ENCODE results near the gene PMEPA1.

PMEPA1 gene

DNA sequence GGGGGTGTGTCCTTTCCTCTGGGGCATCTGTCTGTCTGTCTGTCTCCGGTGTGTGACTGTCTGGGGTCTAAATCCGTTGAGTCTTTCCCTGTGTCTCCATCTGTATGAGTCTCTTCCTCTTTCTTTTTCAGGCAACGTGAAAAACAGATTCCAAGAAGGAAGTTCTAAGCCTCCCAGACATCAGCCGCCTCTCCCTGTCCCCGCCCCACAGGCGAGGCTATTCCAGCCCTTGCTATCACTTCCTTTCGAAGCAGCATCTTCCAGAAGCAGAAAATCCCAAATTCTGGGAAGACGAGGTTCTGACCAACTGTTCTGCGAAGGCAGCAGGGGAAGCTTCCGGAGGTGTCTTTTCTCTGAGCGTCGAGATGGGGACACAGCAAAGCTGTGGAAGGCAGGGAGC is 34.0 kb downstream of the PMEPA1 start:
- no peaks in the 10 kb centered on the region for H3K36me3 Mint-ChIP-seq (ENCODE audit: low read depth)
- H3K27ac Mint-ChIP-seq: no peak overlapping the region
- H3K27me3 Mint-ChIP-seq (ENCODE audit: low read depth): peaks cover 4% of the 10 kb centered on the region
- no peaks in the 10 kb centered on the region for H3K4me1 Mint-ChIP-seq (ENCODE audit: low read depth)
- H3K4me3 Mint-ChIP-seq: no peak overlapping the region
- H3K9me3 Mint-ChIP-seq: no peaks in the 10 kb centered on the region

GRCh38 chr20:57672953-57673575 is 36.8 kb downstream of the PMEPA1 start:
- Mint-ChIP-seq H3K27ac (no peak overlapping the region), H3K9me3 (no peaks in the 10 kb centered on the region), H3K4me3 (no peak overlapping the region), H3K27me3 (ENCODE audit: low read depth) (peaks cover 3% of the 10 kb centered on the region), H3K4me1 (ENCODE audit: low read depth) (no peaks in the 10 kb centered on the region), H3K36me3 (ENCODE audit: low read depth) (no peaks in the 10 kb centered on the region)

DNA sequence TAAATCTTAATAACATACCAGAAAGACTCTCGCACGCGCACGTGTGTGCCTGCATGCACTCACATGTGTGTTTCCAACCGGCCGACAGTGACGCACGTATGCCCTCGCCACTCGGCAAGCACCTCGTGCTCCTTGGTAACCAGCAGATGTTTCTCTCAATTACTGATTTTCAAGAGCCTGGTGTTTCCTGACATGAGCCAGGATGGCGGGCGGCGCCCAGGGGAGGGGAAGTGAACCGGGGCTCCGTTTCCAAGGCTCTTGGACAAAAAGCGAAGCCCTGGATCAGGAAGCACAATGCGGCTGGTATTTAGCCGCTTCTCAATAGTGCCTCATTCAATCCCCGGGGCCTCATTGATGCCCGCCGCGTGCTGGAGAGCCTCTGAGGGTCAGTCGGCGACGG is 37.7 kb downstream of the PMEPA1 start:
- Mint-ChIP-seq H3K4me3 (no peak overlapping the region), H3K9me3 (no peaks in the 10 kb centered on the region), H3K27me3 (ENCODE audit: low read depth) (no peaks in the 10 kb centered on the region), H3K4me1 (ENCODE audit: low read depth) (no peaks in the 10 kb centered on the region), H3K27ac (no peak overlapping the region), H3K36me3 (ENCODE audit: low read depth) (no peaks in the 10 kb centered on the region)

DNA sequence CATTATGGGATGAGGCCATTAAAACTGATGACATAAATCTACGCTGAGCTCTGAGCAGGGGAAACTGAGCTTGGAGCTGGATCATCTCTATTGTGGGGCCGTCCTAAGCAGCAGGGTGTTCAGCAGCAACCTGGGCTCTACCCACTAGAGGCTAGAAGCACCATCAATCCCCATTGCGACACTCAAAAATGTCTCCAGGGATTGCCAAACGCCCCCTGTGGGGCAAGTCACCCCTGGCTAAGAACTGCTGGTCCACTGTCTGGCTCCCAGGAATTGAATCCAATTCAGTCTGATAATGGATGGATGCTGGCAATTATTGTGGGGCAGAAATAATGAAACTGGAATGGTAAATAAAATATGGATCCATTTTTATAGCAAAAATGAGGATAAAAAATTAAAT is 38.2 kb downstream of the PMEPA1 start:
- Mint-ChIP-seq H3K27me3 (ENCODE audit: low read depth) (no peaks in the 10 kb centered on the region), H3K9me3 (no peaks in the 10 kb centered on the region), H3K36me3 (ENCODE audit: low read depth) (no peaks in the 10 kb centered on the region), H3K27ac (no peak overlapping the region), H3K4me3 (no peak overlapping the region), H3K4me1 (ENCODE audit: low read depth) (no peaks in the 10 kb centered on the region)

- no peaks in the 10 kb centered on the region for H3K27me3 Mint-ChIP-seq (ENCODE audit: low read depth)
- no peaks in the 10 kb centered on the region for H3K4me1 Mint-ChIP-seq (ENCODE audit: low read depth)
- no peak overlapping the region for H3K27ac Mint-ChIP-seq
- no peaks in the 10 kb centered on the region for H3K9me3 Mint-ChIP-seq
- H3K4me3 Mint-ChIP-seq: no peak overlapping the region
- H3K36me3 Mint-ChIP-seq (ENCODE audit: low read depth): no peaks in the 10 kb centered on the region
These were observed 38.8 kb downstream of the PMEPA1 start for GRCh38 chr20:57671072-57671391.

- Mint-ChIP-seq H3K36me3 (ENCODE audit: low read depth) (no peaks in the 10 kb centered on the region), H3K9me3 (no peaks in the 10 kb centered on the region), H3K27me3 (ENCODE audit: low read depth) (no peaks in the 10 kb centered on the region), H3K4me1 (ENCODE audit: low read depth) (no peaks in the 10 kb centered on the region), H3K27ac (no peak overlapping the region), H3K4me3 (no peak overlapping the region)
These were observed 39.3 kb downstream of the PMEPA1 start for GRCh38 chr20:57670288-57671071.

DNA sequence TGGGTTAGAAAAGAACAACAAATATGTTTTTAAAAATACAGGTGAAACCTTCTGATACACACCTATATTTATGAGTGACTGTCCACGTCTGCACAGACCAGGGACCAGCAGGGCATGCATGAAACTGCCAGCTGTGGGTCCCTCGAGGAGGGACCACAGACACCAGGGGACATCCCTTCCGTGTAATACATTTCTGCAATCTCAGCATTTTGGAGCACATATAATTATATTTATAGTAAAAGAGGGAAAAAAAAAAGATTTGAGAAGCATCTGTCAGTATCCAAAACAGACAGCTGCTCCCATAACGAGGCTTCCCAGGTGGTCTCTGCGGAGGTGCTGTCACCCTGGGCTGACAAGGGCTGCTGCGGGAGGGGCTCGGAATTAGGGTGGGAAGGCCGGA is 40.2 kb downstream of the PMEPA1 start:
- Mint-ChIP-seq H3K9me3 (no peaks in the 10 kb centered on the region), H3K27me3 (ENCODE audit: low read depth) (no peaks in the 10 kb centered on the region), H3K27ac (no peak overlapping the region), H3K36me3 (ENCODE audit: low read depth) (no peaks in the 10 kb centered on the region), H3K4me3 (no peak overlapping the region), H3K4me1 (ENCODE audit: low read depth) (no peaks in the 10 kb centered on the region)

GRCh38 chr20:57667924-57668782 is 41.7 kb downstream of the PMEPA1 start:
- Mint-ChIP-seq H3K4me1 (ENCODE audit: low read depth) (no peaks in the 10 kb centered on the region), H3K9me3 (no peaks in the 10 kb centered on the region), H3K27me3 (ENCODE audit: low read depth) (no peaks in the 10 kb centered on the region), H3K36me3 (ENCODE audit: low read depth) (no peaks in the 10 kb centered on the region), H3K4me3 (no peak overlapping the region), H3K27ac (no peak overlapping the region)

DNA sequence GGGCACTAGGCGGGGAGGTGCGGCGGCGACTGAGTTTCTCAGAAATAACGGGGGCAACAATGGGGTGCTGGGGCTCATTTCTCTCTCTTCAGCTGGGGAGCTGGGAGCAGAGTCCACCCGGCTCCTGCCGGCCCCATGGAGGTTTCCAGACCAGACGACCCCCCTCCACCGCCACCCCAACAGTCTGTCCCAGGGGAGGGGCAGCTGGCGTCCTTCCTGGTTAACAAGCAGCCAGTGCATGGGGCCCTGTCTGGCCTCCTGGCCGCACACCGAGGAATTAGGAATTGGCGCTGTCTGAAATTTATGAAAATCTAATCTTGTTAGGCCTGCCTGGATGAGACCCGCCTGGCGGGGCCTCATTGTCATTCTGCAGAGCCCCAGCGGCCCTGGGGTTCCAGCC is 42.4 kb downstream of the PMEPA1 start:
- Mint-ChIP-seq H3K4me3 (no peak overlapping the region), H3K4me1 (ENCODE audit: low read depth) (no peaks in the 10 kb centered on the region), H3K9me3 (no peaks in the 10 kb centered on the region), H3K36me3 (ENCODE audit: low read depth) (no peaks in the 10 kb centered on the region), H3K27me3 (ENCODE audit: low read depth) (no peaks in the 10 kb centered on the region), H3K27ac (no peak overlapping the region)

- Mint-ChIP-seq H3K36me3 (ENCODE audit: low read depth) (no peaks in the 10 kb centered on the region), H3K4me1 (ENCODE audit: low read depth) (no peaks in the 10 kb centered on the region), H3K4me3 (no peak overlapping the region), H3K9me3 (no peaks in the 10 kb centered on the region), H3K27me3 (ENCODE audit: low read depth) (no peaks in the 10 kb centered on the region), H3K27ac (no peak overlapping the region)
These were observed 43.0 kb downstream of the PMEPA1 start for GRCh38 chr20:57666834-57667157.

DNA sequence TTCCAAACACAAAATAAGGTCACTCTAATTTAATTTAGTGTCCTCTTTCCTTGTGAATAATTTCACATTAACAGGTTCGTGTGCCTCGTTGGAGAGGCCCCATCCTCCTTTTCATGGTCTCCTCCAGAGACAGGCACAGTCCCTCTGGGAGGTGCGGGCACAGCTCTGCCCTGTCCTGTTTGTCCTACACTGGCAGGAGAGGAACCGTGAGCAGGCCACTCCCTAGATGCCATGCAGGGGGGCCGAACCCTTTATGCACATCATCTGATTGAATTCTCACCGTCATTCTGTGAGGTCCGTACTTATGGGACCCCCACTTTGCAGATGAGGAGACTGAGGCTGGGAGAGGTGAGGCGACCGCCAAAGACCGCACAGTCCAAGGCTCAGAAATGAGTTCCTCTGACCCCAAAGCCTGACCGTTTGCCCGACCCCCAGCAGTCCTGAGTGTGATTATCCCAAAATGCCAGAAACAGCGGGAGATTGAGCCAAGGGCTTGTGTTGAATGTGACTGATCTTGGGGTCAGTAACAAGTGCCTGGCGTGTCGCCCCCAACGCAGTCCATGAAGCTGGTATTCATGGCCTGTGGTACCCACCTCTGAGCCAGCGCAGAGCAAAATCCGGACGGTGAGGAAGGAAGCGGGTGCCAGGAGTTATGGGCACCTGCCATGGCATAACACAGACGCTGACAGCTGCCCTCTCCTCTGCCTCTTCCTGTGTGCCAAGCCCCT is 43.5 kb downstream of the PMEPA1 start:
- Mint-ChIP-seq H3K36me3 (ENCODE audit: low read depth) (no peaks in the 10 kb centered on the region), H3K27ac (no peak overlapping the region), H3K9me3 (no peaks in the 10 kb centered on the region), H3K4me1 (ENCODE audit: low read depth) (no peaks in the 10 kb centered on the region), H3K27me3 (ENCODE audit: low read depth) (no peaks in the 10 kb centered on the region), H3K4me3 (no peak overlapping the region)

- Mint-ChIP-seq H3K27me3 (ENCODE audit: low read depth) (no peaks in the 10 kb centered on the region), H3K4me1 (ENCODE audit: low read depth) (no peaks in the 10 kb centered on the region), H3K27ac (no peak overlapping the region), H3K36me3 (ENCODE audit: low read depth) (no peaks in the 10 kb centered on the region), H3K9me3 (no peaks in the 10 kb centered on the region), H3K4me3 (no peak overlapping the region)
These were observed 44.2 kb downstream of the PMEPA1 start for GRCh38 chr20:57665589-57665971.

GRCh38 chr20:57664924-57665588 is 44.8 kb downstream of the PMEPA1 start:
- H3K4me3 Mint-ChIP-seq: no peak overlapping the region
- no peaks in the 10 kb centered on the region for H3K9me3 Mint-ChIP-seq
- no peaks in the 10 kb centered on the region for H3K4me1 Mint-ChIP-seq (ENCODE audit: low read depth)
- H3K27me3 Mint-ChIP-seq (ENCODE audit: low read depth): no peaks in the 10 kb centered on the region
- no peaks in the 10 kb centered on the region for H3K36me3 Mint-ChIP-seq (ENCODE audit: low read depth)
- H3K27ac Mint-ChIP-seq: no peak overlapping the region

GRCh38 chr20:57664476-57664875 is 45.3 kb downstream of the PMEPA1 start:
- Mint-ChIP-seq H3K27me3 (ENCODE audit: low read depth) (no peaks in the 10 kb centered on the region), H3K4me3 (no peak overlapping the region), H3K36me3 (ENCODE audit: low read depth) (no peaks in the 10 kb centered on the region), H3K9me3 (no peaks in the 10 kb centered on the region), H3K4me1 (ENCODE audit: low read depth) (no peaks in the 10 kb centered on the region), H3K27ac (no peak overlapping the region)
